Bladder microvascular endothelial cell (primary cell): ENCODE results near the gene ITGA4. TPM values are rescaled to one million over a fixed set of nuclear protein-coding genes. Genes with fewer than 3 reads are reported as not detected.

Source experiments
- total RNA-seq: library from RNA; depleted of rRNA; stranded (reverse); fragments of >200 nt; gene quantifications from 2 replicates; pipeline ENCODE4 v1.2.3, GENCODE V29; 2014

The ITGA4 gene
- total RNA-seq: 1.9 and 7.8 TPM in 2 replicates

DNA sequence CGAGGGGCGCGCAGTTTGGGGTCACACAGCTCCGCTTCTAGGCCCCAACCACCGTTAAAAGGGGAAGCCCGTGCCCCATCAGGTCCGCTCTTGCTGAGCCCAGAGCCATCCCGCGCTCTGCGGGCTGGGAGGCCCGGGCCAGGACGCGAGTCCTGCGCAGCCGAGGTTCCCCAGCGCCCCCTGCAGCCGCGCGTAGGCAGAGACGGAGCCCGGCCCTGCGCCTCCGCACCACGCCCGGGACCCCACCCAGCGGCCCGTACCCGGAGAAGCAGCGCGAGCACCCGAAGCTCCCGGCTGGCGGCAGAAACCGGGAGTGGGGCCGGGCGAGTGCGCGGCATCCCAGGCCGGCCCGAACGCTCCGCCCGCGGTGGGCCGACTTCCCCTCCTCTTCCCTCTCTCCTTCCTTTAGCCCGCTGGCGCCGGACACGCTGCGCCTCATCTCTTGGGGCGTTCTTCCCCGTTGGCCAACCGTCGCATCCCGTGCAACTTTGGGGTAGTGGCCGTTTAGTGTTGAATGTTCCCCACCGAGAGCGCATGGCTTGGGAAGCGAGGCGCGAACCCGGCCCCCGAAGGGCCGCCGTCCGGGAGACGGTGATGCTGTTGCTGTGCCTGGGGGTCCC lies at the start of gene ITGA4:
Gene ITGA4 (plus strand): TSS at position 266 of the 620 bp plus-strand sequence. CDS start 269 bp downstream, at position 535.

Other genes starting within 250 kb of the ITGA4 start
- not detected in 2 replicates for gene CERKL, start 199.7 kb downstream of the ITGA4 start, total RNA-seq
- gene NEUROD1, start 223.1 kb downstream of the ITGA4 start, total RNA-seq: not detected in 2 replicates